ENCODE results near the gene TARBP2.

The TARBP2 gene

DNA sequence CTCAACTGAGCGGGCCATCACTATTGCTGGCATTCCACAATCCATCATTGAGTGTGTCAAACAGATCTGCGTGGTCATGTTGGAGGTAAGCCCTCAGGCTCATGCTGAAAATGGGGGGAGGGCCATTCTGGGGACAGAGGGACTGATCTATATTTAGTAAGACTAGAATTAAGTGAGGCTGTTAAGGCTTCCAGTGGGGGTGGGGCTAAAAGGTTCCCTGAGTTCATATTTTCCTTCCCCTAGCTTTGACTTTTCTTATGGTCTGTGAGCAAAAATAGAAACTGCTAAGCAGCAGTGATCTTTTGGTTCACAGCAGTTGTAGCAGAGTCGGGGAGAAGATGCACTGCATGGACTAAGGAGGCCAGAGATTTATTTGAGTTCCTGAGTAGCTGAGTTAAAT lies 40.0 kb upstream of the TARBP2 start:
- peaks cover 0 to 56% (median 7%) of the 10 kb centered on the region in 10 experiments; a peak in 10 of 20 replicates for H3K4me1 ChIP-seq
- H3K27me3 ChIP-seq, result no peaks in the 10 kb centered on the region
- peak overlapping the region in 2 of 11 experiments; percentile 18 to 27; a peak in 3 of 22 replicates for H3K4me2 ChIP-seq
- no peak for TF ChIP-seq Cebpa-rat (IDR thresholded peaks at IDR 0.05)
- H3K9me3 ChIP-seq (replicated peaks in 1 of 11), result no peaks in the 10 kb centered on the region
- no peak overlapping the region for H3K4me3 ChIP-seq
- H3K9ac ChIP-seq, result peak overlapping the region in 3 of 11 experiments; percentile 8 to 67 (median 57); a peak in 2 of 22 replicates
- H3K27ac ChIP-seq, result no peak overlapping the region
- H4K20me1 ChIP-seq, result peaks cover 99 to 100% (median 100%) of the 10 kb centered on the region in 11 experiments
- H3K36me3 ChIP-seq, result peaks cover 99 to 100% (median 99%) of the 10 kb centered on the region in 11 experiments

DNA sequence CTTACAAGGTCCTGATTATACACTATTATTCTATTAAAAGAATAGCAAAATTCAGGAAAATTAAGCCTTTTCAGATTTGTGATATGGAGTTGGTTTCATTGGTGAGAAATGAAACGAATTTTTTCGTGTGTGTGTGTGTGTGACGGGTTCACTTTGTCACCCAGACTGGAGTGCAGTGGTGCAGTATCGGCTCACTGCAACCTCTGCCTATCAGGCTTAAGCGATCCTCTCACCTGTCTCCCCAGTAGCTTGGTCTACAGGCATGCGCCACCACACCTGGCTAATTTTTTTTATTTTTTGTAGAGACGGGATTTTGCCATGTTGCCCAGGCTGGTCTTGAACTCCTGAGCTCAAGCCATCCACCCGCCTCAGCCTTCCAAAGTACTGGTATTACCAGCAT lies 39.5 kb upstream of the TARBP2 start:
- Histone ChIP-seq H3K27ac (no peak overlapping the region), H3K27me3 (no peaks in the 10 kb centered on the region), H3K9me3 (replicated peaks in 1 of 11) (no peaks in the 10 kb centered on the region), H3K4me1 (peaks cover 0 to 61% (median 7%) of the 10 kb centered on the region in 10 experiments; a peak in 10 of 20 replicates), H3K36me3 (peaks cover 99 to 100% (median 99%) of the 10 kb centered on the region in 11 experiments), H4K20me1 (peaks cover 99 to 100% (median 100%) of the 10 kb centered on the region in 11 experiments), H3K9ac (peak overlapping the region in 1 of 11 experiments; percentile 67; a peak in 1 of 22 replicates), H3K4me2 (no peak overlapping the region), H3K4me3 (no peak overlapping the region)
- TF ChIP-seq Cebpa-rat (IDR thresholded peaks at IDR 0.05), result no peak

DNA sequence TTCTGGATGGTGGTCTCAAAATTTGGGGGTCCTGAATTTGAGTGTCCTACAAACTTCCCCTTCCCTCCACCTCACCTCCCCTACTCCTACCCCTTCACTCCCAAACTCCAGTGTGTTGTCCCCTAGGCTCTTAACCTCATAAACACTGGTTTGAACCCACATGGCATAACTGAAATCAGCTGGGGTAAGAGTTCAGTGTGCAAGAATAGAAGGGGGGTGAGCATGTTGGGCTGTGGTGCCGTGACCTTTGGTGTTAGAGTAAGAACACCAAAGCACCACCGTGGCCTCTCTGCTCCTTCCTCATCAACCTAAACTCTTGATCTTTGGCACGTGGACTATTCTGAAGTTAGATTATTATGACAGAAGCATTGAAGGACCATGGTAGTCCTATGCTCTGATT lies 38.1 kb upstream of the TARBP2 start:
- H4K20me1 ChIP-seq, result peaks cover 99 to 100% (median 100%) of the 10 kb centered on the region in 11 experiments

DNA sequence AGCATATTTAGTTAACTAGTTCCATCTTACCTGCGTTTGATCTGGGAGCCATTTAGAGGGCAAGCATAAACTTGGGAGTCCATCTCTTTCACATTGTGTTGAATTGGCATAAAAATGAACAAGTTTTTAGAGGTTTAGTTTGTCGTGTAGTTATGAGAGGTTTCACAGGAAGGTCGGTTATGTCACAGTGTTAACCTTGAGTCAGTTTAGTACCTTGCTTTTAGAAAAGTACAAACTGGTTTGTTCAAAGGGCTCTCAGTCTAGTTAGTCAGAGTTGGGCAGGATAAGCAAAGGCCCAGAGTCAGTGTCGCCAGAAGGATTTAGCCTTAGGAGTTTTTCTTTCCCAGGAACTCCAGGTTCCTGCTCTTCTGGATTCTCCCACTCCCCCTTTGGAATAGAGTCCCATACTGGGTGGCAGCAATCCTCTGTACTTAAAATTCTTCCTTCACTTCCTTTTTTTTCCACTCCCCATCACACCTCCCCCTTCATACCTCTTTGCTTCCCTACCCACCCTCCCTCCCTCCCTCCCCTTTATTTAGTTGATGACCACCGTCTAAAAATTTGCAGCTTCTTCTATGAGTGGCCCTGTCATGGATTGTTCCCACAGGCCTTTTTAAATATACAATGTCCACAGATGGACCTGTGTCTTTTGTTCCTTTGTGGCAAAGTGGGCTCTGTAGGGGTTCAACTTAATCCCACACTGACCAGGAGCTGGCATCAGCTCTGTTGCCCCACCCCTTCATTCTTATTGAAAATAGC lies 37.1 kb upstream of the TARBP2 start:
- H3K4me2 ChIP-seq, result peak overlapping the region in 2 of 11 experiments; percentile 31 to 54; a peak in 3 of 22 replicates
- H3K4me1 ChIP-seq, result peaks cover 0 to 64% (median 7%) of the 10 kb centered on the region in 10 experiments; a peak in 10 of 20 replicates
- H3K36me3 ChIP-seq, result peaks cover 99 to 100% (median 99%) of the 10 kb centered on the region in 11 experiments
- H3K27ac ChIP-seq, result no peak overlapping the region; a peak in 1 of 22 replicates
- TF ChIP-seq Cebpa-rat (IDR thresholded peaks at IDR 0.05), result no peak
- no peaks in the 10 kb centered on the region for H3K27me3 ChIP-seq
- H3K4me3 ChIP-seq, result no peak overlapping the region
- H4K20me1 ChIP-seq, result peaks cover 99 to 100% (median 100%) of the 10 kb centered on the region in 11 experiments
- H3K9ac ChIP-seq, result peak overlapping the region in 5 of 11 experiments; percentile 25 to 49 (median 34); a peak in 3 of 22 replicates
- no peaks in the 10 kb centered on the region for H3K9me3 ChIP-seq (replicated peaks in 1 of 11)

More for the DNA sequence above, 38.1 kb upstream of the TARBP2 start:
- Histone ChIP-seq H3K9me3 (replicated peaks in 1 of 11) (no peaks in the 10 kb centered on the region), H3K4me3 (no peak overlapping the region), H3K4me2 (0 out of 22 replicates have a peak overlapping the region, but pooled peaks of 1 of the 11 experiments have one; percentile 1), H3K9ac (peak overlapping the region in 2 of 11 experiments; percentile 23 to 33; a peak in 4 of 22 replicates), H3K4me1 (peaks cover 0 to 64% (median 7%) of the 10 kb centered on the region in 10 experiments; a peak in 10 of 20 replicates), H3K36me3 (peaks cover 99 to 100% (median 99%) of the 10 kb centered on the region in 11 experiments), H3K27me3 (no peaks in the 10 kb centered on the region), H3K27ac (no peak overlapping the region)
- TF ChIP-seq Cebpa-rat (IDR thresholded peaks at IDR 0.05), result no peak

DNA sequence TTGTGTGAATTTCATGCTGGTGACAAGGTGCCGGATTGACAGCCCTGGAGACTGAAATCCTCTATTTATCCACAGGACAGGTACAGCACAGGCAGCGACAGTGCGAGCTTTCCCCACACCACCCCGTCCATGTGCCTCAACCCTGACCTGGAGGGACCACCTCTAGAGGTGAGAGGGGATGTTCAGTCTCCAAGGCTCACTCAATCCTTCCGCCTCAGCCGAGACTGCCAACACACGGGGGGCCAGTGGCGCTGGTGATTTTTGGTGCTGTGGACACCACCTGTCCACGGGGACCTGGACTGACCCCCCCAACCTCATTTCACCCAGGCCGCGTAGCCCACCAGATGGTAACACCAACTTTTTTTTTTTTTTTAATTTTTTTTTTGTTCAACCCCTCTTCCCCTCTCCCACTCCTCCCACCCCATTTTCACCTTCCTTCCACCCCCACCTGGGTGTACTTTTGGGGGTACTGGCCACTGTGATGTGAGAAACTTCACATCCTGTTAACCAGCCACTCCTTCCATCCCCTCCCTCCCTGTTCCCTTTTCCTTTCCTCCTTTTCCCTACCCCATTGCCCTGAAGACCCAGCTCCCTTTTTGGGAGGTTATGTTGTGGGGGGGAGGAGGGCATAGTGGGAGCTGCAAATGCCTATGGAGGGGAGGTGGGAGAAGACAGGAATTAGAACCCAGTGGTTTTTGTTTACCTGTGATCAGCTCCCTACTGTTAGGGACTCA lies 36.2 kb upstream of the TARBP2 start:
- H3K27me3 ChIP-seq, result no peaks in the 10 kb centered on the region
- peak overlapping the region in 3 of 11 experiments; percentile 8 to 34 (median 15); a peak in 5 of 22 replicates for H3K27ac ChIP-seq
- H4K20me1 ChIP-seq, result peaks cover 98 to 100% (median 100%) of the 10 kb centered on the region in 11 experiments

DNA sequence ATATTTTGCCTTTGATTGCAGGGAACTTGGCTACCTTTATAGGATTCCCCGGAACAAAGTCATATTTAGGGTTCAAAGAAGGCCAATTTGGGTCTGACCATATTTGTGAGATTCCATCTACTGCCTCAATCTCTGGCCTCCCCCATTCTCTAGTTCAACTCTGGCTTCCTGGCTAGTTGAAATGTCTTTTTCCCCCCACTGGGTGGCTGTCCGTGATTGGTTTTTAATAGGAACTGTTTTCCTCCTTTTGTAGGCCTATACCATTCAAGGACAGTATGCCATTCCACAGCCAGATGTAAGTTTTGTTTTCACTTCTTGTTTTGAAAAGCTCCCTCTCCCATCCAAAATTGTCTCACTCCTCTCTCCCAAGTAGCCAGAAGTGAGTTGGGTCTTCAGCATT lies 35.4 kb upstream of the TARBP2 start:
- Histone ChIP-seq H3K9ac (peak overlapping the region in 6 of 11 experiments; percentile 14 to 49 (median 27); a peak in 5 of 22 replicates), H4K20me1 (peaks cover 98 to 100% (median 100%) of the 10 kb centered on the region in 11 experiments), H3K4me2 (peak overlapping the region in 4 of 11 experiments; percentile 8 to 31 (median 19); a peak in 5 of 22 replicates), H3K36me3 (peaks cover 99 to 100% (median 99%) of the 10 kb centered on the region in 11 experiments), H3K9me3 (replicated peaks in 1 of 11) (no peaks in the 10 kb centered on the region), H3K4me1 (peaks cover 0 to 53% (median 7%) of the 10 kb centered on the region in 10 experiments; a peak in 10 of 20 replicates), H3K27ac (peak overlapping the region in 5 of 11 experiments; percentile 8 to 34 (median 19); a peak in 5 of 22 replicates), H3K4me3 (no peak overlapping the region), H3K27me3 (no peaks in the 10 kb centered on the region)
- no peak for TF ChIP-seq Cebpa-rat (IDR thresholded peaks at IDR 0.05)

More for the DNA sequence above, 36.2 kb upstream of the TARBP2 start:
- peak overlapping the region in 4 of 11 experiments; percentile 8 to 31 (median 19); a peak in 4 of 22 replicates for H3K4me2 ChIP-seq
- no peak for TF ChIP-seq Cebpa-rat (IDR thresholded peaks at IDR 0.05)
- H3K9me3 ChIP-seq (replicated peaks in 1 of 11), result no peaks in the 10 kb centered on the region
- H3K36me3 ChIP-seq, result peaks cover 99 to 100% (median 99%) of the 10 kb centered on the region in 11 experiments
- H3K9ac ChIP-seq, result peak overlapping the region in 6 of 11 experiments; percentile 25 to 49 (median 32); a peak in 6 of 22 replicates
- H3K4me3 ChIP-seq, result no peak overlapping the region
- peaks cover 0 to 61% (median 7%) of the 10 kb centered on the region in 10 experiments; a peak in 10 of 20 replicates for H3K4me1 ChIP-seq

DNA sequence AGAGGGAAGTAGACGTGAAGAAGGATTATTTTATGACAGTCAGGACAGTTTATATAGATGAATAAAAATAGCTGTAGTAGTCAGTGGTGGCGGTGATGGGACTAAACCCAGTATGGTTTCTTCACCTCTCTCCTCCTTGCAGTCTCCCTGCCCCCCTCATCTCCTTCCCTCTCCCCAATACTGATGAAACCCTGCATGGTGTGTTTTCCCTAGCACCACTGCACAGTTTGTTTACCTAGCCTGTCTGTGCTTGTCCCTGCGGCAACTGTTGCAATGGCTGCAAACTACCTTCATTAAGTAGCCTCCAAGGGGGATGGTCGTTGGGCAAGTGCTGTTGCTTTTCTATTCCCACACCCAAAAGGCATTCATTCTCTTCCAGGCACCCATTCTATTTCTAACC lies 34.4 kb upstream of the TARBP2 start:
- no peak overlapping the region; a peak in 1 of 22 replicates for H3K4me2 ChIP-seq
- H3K9ac ChIP-seq, result no peak overlapping the region
- no peaks in the 10 kb centered on the region for H3K9me3 ChIP-seq (replicated peaks in 1 of 11)
- no peak for TF ChIP-seq Cebpa-rat (IDR thresholded peaks at IDR 0.05)
- no peak overlapping the region for H3K27ac ChIP-seq
- H3K4me3 ChIP-seq, result no peak overlapping the region
- no peaks in the 10 kb centered on the region for H3K27me3 ChIP-seq
- H3K4me1 ChIP-seq, result peaks cover 0 to 49% (median 7%) of the 10 kb centered on the region in 10 experiments; a peak in 10 of 20 replicates
- peaks cover 97 to 99% (median 99%) of the 10 kb centered on the region in 11 experiments for H4K20me1 ChIP-seq
- H3K36me3 ChIP-seq, result peaks cover 97 to 100% (median 99%) of the 10 kb centered on the region in 11 experiments

DNA sequence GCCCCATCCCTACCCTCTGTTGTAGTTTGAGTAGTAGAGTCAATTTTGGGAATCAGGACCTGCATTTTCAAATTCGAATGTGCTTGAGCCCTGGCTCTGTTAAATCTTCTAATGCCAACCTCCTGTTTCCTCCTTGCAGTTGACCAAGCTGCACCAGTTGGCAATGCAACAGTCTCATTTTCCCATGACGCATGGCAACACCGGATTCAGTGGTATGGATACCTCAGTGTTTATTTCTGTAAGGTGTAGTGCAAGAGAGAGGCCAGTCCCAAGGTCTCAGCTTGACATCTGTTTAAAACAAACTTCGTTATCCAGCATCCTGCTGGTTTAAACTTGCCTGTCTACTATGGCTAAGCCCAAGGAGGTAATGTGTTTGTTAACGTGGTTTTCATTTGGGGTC lies 34.0 kb upstream of the TARBP2 start:
- Histone ChIP-seq H3K9me3 (replicated peaks in 1 of 11) (no peaks in the 10 kb centered on the region), H3K4me3 (no peak overlapping the region), H3K36me3 (peaks cover 97 to 100% (median 99%) of the 10 kb centered on the region in 11 experiments), H3K9ac (no peak overlapping the region), H3K4me2 (no peak overlapping the region), H3K27me3 (no peaks in the 10 kb centered on the region), H3K4me1 (peaks cover 0 to 53% (median 7%) of the 10 kb centered on the region in 10 experiments; a peak in 10 of 20 replicates), H4K20me1 (peaks cover 97 to 99% (median 99%) of the 10 kb centered on the region in 11 experiments), H3K27ac (no peak overlapping the region)
- no peak for TF ChIP-seq Cebpa-rat (IDR thresholded peaks at IDR 0.05)
